Measurements from ENCODE around the gene CKAP2L. TPM values are rescaled to one million over a fixed set of nuclear protein-coding genes. Genes with fewer than 3 reads are reported as not detected.

The CKAP2L gene
- total and polyA plus RNA-seq, 2 experiments from 2014 or later: 16.2 to 30.2 TPM

DNA sequence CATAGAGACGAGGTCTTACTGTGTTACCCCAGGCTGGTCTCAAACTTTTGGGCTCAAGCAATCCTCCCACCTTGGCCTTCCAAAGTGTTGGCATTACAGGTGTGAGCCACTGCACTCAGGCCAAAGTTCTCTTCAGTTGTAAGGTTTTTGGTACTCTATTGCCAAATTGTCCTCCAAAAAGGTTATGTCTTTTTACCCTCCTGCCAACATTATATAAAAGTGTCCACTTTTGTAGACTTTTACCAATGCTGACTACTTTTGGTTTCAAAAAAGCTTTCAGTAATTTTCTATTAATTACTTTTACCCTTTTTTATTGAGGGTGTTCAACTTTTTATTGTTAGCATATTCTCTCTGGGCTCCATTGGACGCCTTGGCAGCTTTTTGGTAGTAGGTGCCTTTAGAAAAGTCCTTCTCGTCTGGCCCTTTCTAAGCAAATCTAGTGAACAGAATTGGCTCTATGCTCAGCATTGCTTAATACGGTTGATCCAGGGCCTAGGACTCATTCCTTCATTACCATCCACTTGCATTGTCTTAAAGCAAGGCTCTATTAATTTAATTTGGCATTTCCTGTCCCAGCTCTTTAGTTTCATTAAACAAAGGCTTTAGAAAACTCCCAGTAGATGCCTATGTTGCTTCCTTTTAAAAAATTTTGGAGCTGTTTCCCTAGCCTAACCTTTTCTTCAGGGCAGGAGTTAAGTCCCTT, 36.6 kb upstream of the CKAP2L start (continued):
- TF ChIP-seq, protein P1, sequence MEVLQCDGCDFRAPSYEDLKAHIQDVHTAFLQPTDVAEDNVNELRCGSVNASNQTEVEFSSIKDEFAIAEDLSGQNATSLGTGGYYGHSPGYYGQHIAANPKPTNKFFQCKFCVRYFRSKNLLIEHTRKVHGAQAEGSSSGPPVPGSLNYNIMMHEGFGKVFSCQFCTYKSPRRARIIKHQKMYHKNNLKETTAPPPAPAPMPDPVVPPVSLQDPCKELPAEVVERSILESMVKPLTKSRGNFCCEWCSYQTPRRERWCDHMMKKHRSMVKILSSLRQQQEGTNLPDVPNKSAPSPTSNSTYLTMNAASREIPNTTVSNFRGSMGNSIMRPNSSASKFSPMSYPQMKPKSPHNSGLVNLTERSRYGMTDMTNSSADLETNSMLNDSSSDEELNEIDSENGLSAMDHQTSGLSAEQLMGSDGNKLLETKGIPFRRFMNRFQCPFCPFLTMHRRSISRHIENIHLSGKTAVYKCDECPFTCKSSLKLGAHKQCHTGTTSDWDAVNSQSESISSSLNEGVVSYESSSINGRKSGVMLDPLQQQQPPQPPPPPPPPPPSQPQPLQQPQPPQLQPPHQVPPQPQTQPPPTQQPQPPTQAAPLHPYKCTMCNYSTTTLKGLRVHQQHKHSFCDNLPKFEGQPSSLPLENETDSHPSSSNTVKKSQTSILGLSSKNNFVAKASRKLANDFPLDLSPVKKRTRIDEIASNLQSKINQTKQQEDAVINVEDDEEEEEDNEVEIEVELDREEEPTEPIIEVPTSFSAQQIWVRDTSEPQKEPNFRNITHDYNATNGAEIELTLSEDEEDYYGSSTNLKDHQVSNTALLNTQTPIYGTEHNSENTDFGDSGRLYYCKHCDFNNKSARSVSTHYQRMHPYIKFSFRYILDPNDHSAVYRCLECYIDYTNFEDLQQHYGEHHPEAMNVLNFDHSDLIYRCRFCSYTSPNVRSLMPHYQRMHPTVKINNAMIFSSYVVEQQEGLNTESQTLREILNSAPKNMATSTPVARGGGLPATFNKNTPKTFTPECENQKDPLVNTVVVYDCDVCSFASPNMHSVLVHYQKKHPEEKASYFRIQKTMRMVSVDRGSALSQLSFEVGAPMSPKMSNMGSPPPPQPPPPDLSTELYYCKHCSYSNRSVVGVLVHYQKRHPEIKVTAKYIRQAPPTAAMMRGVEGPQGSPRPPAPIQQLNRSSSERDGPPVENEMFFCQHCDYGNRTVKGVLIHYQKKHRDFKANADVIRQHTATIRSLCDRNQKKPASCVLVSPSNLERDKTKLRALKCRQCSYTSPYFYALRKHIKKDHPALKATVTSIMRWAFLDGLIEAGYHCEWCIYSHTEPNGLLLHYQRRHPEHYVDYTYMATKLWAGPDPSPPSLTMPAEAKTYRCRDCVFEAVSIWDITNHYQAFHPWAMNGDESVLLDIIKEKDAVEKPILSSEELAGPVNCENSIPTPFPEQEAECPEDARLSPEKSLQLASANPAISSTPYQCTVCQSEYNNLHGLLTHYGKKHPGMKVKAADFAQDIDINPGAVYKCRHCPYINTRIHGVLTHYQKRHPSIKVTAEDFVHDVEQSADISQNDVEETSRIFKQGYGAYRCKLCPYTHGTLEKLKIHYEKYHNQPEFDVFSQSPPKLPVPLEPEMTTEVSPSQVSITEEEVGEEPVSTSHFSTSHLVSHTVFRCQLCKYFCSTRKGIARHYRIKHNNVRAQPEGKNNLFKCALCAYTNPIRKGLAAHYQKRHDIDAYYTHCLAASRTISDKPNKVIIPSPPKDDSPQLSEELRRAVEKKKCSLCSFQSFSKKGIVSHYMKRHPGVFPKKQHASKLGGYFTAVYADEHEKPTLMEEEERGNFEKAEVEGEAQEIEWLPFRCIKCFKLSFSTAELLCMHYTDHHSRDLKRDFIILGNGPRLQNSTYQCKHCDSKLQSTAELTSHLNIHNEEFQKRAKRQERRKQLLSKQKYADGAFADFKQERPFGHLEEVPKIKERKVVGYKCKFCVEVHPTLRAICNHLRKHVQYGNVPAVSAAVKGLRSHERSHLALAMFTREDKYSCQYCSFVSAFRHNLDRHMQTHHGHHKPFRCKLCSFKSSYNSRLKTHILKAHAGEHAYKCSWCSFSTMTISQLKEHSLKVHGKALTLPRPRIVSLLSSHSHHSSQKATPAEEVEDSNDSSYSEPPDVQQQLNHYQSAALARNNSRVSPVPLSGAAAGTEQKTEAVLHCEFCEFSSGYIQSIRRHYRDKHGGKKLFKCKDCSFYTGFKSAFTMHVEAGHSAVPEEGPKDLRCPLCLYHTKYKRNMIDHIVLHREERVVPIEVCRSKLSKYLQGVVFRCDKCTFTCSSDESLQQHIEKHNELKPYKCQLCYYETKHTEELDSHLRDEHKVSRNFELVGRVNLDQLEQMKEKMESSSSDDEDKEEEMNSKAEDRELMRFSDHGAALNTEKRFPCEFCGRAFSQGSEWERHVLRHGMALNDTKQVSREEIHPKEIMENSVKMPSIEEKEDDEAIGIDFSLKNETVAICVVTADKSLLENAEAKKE (CRISPR knock-in tag; IDR thresholded peaks at IDR 0.05): no peak
- TF ChIP-seq STAT1 (IDR thresholded peaks at IDR 0.05; ENCODE audit: unreplicated experiment): no peak
- TF ChIP-seq POLR2AphosphoS5 (IDR thresholded peaks at IDR 0.05; ENCODE audit: low read depth): no peak
- no peak for TF ChIP-seq ZNF331 (CRISPR knock-in tag; IDR thresholded peaks at IDR 0.05; ENCODE audit: low read depth)
- no peak for TF ChIP-seq JUNB (IDR thresholded peaks at IDR 0.05; ENCODE audit: unreplicated experiment)

DNA sequence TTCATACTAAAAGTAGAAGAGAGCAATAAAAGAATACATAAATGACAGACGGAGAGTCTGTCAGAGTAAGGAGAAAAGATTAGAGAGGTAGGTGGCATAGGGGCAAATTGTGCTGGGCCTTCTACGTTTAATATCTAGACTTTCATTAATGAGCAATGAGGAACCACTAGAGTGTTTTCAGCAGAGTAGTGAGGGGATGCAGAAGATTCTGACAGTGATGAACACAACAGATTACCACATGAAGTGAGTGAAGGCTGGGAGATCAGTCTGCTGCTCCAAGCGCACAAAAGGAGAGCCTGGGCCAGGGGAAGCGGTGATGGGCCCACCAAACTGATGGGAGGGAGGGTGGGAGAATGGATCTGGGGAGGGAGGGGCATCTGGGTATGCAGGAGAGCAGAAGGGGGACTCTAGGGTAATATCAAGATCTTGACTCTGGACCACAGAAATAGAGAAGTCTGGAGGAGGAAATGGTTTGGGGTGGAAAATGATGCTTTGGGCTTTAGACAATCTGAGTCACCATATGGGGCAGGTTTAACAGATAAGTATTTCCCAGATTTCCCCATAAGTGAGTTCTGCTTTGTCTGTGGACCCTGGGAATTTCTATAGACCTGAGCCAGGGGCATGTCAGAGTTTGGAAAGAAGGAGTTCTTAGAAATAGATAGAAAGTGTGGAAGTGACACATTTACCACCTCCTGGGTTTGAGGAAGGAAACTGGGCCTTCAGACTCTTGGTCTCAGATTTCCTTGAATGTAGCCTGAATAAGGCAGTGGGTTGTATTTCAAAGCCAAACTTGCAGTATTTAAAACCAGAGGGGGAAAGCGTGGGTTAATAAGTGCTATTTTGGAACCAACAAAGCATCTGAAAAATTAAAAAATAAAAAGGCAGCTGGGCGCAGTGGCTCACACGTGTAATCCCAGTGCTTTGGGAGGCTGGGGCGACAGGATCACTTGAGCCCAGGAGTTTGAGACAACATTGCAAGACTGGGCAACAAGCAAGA, 34.9 kb upstream of the CKAP2L start:
- Histone ChIP-seq H2AFZ (peak overlapping the region; percentile 72), H3K27ac (ENCODE audit: low read depth) (no peak overlapping the region), H3F3A (replicated peaks; ENCODE audit: low read depth) (no peaks in the 10 kb centered on the region), H3K79me2 (replicated peaks; ENCODE audit: insufficient read depth) (no peaks in the 10 kb centered on the region), H3K9me2 (ENCODE audit: insufficient read depth) (peaks cover 3% of the 10 kb centered on the region; the same call in 1 of the 2 replicates), H3K4me2 (no peak overlapping the region), H3K27me3 (ENCODE audit: insufficient read depth) (no peaks in the 10 kb centered on the region), H3K4me3 (no peak overlapping the region), H3K36me3 (ENCODE audit: insufficient read depth) (no peaks in the 10 kb centered on the region), H3K4me1 (ENCODE audit: insufficient read depth) (peaks cover 10% of the 10 kb centered on the region), H4K20me1 (replicated peaks; ENCODE audit: insufficient read depth) (no peaks in the 10 kb centered on the region)
- peaks cover 10% of the 10 kb centered on the region; the same call in 2 of the 3 replicates for H3K4me1 Mint-ChIP-seq
- H3K27ac Mint-ChIP-seq: no peak overlapping the region
- ATAC-seq: no peak
- peaks cover 7% of the 10 kb centered on the region; the same call in 1 of the 3 replicates for H3K36me3 Mint-ChIP-seq (ENCODE audit: low read depth)
- H3K9me3 Mint-ChIP-seq: no peaks in the 10 kb centered on the region; the same call in 2 of the 3 replicates
- no peak overlapping the region for H3K4me3 Mint-ChIP-seq
- H3K27me3 Mint-ChIP-seq (ENCODE audit: insufficient read depth, low read depth, poor library complexity): peaks cover 8% of the 10 kb centered on the region
- DNase-seq (ENCODE audit: low spot score): no peak
- no peak for TF ChIP-seq STAT1 (IDR thresholded peaks at IDR 0.05; ENCODE audit: unreplicated experiment)
- TF ChIP-seq EZH2 (IDR thresholded peaks at IDR 0.05; ENCODE audit: low read depth, unreplicated experiment): no peak
- no peak for TF ChIP-seq NANOG (IDR thresholded peaks at IDR 0.05; ENCODE audit: borderline replicate concordance)
- TF ChIP-seq, protein P2, sequence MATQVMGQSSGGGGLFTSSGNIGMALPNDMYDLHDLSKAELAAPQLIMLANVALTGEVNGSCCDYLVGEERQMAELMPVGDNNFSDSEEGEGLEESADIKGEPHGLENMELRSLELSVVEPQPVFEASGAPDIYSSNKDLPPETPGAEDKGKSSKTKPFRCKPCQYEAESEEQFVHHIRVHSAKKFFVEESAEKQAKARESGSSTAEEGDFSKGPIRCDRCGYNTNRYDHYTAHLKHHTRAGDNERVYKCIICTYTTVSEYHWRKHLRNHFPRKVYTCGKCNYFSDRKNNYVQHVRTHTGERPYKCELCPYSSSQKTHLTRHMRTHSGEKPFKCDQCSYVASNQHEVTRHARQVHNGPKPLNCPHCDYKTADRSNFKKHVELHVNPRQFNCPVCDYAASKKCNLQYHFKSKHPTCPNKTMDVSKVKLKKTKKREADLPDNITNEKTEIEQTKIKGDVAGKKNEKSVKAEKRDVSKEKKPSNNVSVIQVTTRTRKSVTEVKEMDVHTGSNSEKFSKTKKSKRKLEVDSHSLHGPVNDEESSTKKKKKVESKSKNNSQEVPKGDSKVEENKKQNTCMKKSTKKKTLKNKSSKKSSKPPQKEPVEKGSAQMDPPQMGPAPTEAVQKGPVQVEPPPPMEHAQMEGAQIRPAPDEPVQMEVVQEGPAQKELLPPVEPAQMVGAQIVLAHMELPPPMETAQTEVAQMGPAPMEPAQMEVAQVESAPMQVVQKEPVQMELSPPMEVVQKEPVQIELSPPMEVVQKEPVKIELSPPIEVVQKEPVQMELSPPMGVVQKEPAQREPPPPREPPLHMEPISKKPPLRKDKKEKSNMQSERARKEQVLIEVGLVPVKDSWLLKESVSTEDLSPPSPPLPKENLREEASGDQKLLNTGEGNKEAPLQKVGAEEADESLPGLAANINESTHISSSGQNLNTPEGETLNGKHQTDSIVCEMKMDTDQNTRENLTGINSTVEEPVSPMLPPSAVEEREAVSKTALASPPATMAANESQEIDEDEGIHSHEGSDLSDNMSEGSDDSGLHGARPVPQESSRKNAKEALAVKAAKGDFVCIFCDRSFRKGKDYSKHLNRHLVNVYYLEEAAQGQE (IDR thresholded peaks at IDR 0.05; ENCODE audit: unreplicated experiment): no peak
- no peak for TF ChIP-seq JUNB (IDR thresholded peaks at IDR 0.05; ENCODE audit: unreplicated experiment)
- TF ChIP-seq EZH2phosphoT487 (IDR thresholded peaks at IDR 0.05; ENCODE audit: unreplicated experiment): no peak

Data from GM23338 (cell line).